Endothelial cell of umbilical vein (primary cell): ENCODE data around the gene PKD2. TPM values are rescaled to one million over a fixed set of nuclear protein-coding genes. Genes with fewer than 3 reads are reported as not detected.

ENCODE experiments used
- BruUV-seq: library from RNA; stranded (reverse); fragments of 400-500 nt; replicated peaks from 2 replicates; lab custom pipeline; 2021; lab: Mats Ljungman, UMichigan
- CTCF ChIA-PET: fragments of 300-600, 350-600 bp; sonication (Branson Sonifier 250); formaldehyde crosslinking; loops from one replicate; lab custom pipeline; 2021; ENCODE audit warnings: antibody characterized with exemption, inconsistent platforms; lab: Charles Lee
- POLR2A ChIA-PET: fragments of 300-600, 350-600 bp; sonication (Branson Sonifier 250); formaldehyde crosslinking; loops from one replicate; lab custom pipeline; 2021; ENCODE audit warnings: antibody characterized with exemption, inconsistent platforms; lab: Charles Lee
- DNase-seq: peaks from one replicate; pipeline ENCODE4 v3.0.0-alpha.2; 2011; ENCODE audit warnings: low read depth, low spot score
- FAIRE-seq: peaks from 2 replicates; lab custom pipeline; 2011; peaks lifted over from hg19 to GRCh38; lab: Jason Lieb, UNC
- H2AFZ ChIP-seq: 2 replicates; pipeline ENCODE4 v1.6.0; 2012; ENCODE audit warnings: low read depth, low read length, control low read depth, inconsistent platforms
- H3K27ac ChIP-seq: 2 replicates; pipeline ENCODE4 v1.5.1; 2011; ENCODE audit warnings: low read depth, mild to moderate bottlenecking, control low read depth, low read length, moderate library complexity; ENCODE audit not compliant: insufficient read depth
- H3K27me3 ChIP-seq, 2 experiments: 2 replicates each; pipeline versions ENCODE4 v1.6.0 to v1.6.1; 2011; ENCODE audit warnings: low read length in 2 of 2, mixed read lengths in 1 of 2; ENCODE audit not compliant: control insufficient read depth in 2 of 2, insufficient read depth in 2 of 2
- H3K36me3 ChIP-seq, 2 experiments: 2 replicates in 1 of 2; 3 replicates in 1 of 2; pipeline ENCODE4 v1.5.1; 2011; ENCODE audit warnings: low read length in 2 of 2, mild to moderate bottlenecking in 1 of 2, moderate library complexity in 1 of 2; ENCODE audit not compliant: control insufficient read depth in 2 of 2, insufficient read depth in 2 of 2; ENCODE audit errors: extremely low read depth in 1 of 2
- H3K4me1 ChIP-seq: 3 replicates; pipeline ENCODE4 v1.5.1; 2011; ENCODE audit warnings: mild to moderate bottlenecking, low read length; ENCODE audit not compliant: control insufficient read depth, insufficient read depth; ENCODE audit errors: extremely low read depth
- H3K4me2 ChIP-seq: 2 replicates; pipeline ENCODE4 v1.6.1; 2011; ENCODE audit warnings: low read length, control low read depth, mixed read lengths; ENCODE audit not compliant: insufficient read depth
- H3K4me3 ChIP-seq, 3 experiments: fragments of 200-600 bp in 1 of 3; sonication (generic), shearing (Covaris generic) in 1 of 3; replicated peaks in 1 of 3; 2 replicates each; pipeline ENCODE4 v1.5.1; 2011 to 2016; ENCODE audit warnings: control low read depth in 3 of 3, low read length in 3 of 3, mild to moderate bottlenecking in 2 of 3, inconsistent platforms in 1 of 3, low read depth in 1 of 3, moderate library complexity in 1 of 3; ENCODE audit not compliant: insufficient read depth in 1 of 3
- H3K79me2 ChIP-seq: 2 replicates; pipeline ENCODE4 v1.6.0; 2012; ENCODE audit warnings: low read length, inconsistent platforms; ENCODE audit not compliant: control insufficient read depth, insufficient read depth
- H3K9ac ChIP-seq: replicated peaks from 2 replicates; pipeline ENCODE3; 2011; ENCODE audit warnings: low read length, control low read depth; ENCODE audit not compliant: insufficient read depth; ENCODE audit errors: extremely low read depth
- H3K9me1 ChIP-seq: replicated peaks from 3 replicates; pipeline ENCODE4 v1.6.0; 2011; ENCODE audit warnings: mild to moderate bottlenecking, low read length; ENCODE audit not compliant: control insufficient read depth, insufficient read depth; ENCODE audit errors: extremely low read depth
- H3K9me3 ChIP-seq: replicated peaks from 2 replicates; pipeline ENCODE4 v1.5.1; 2012; ENCODE audit warnings: low read length, inconsistent platforms; ENCODE audit not compliant: control insufficient read depth, insufficient read depth
- H4K20me1 ChIP-seq: replicated peaks from 2 replicates; pipeline ENCODE3; 2011; ENCODE audit warnings: mild to moderate bottlenecking, low read length; ENCODE audit not compliant: control insufficient read depth, insufficient read depth; ENCODE audit errors: extremely low read depth
- CTCF ChIP-seq, 2 donors: IDR thresholded peaks; 1 replicate in 1 of 2; 2 replicates in 1 of 2; pipeline ENCODE4 v1.5.1; 2011; ENCODE audit warnings: low read length in 2 of 2, mild to moderate bottlenecking in 2 of 2, moderate library complexity in 2 of 2, control low read depth in 1 of 2, inconsistent platforms in 1 of 2, low read depth in 1 of 2; ENCODE audit not compliant: insufficient read depth in 1 of 2; ENCODE audit errors: extremely low read depth in 1 of 2
- EZH2 ChIP-seq: IDR thresholded peaks from 2 replicates; pipeline ENCODE4 v1.6.1; 2012; ENCODE audit warnings: borderline replicate concordance, low read depth, mild to moderate bottlenecking, moderate library complexity, low read length, inconsistent platforms; ENCODE audit not compliant: severe bottlenecking
- FOS ChIP-seq: IDR thresholded peaks from 2 replicates; pipeline ENCODE4 v1.6.1; 2011; ENCODE audit warnings: mild to moderate bottlenecking, low read length, moderate library complexity, borderline replicate concordance; ENCODE audit not compliant: insufficient read depth
- GATA2 ChIP-seq: IDR thresholded peaks from 2 replicates; pipeline ENCODE4 v1.7.0; 2011; ENCODE audit warnings: low read depth, mild to moderate bottlenecking, moderate library complexity, mixed read lengths, low read length; ENCODE audit not compliant: insufficient read length, insufficient read depth
- JUN ChIP-seq: IDR thresholded peaks from 2 replicates; pipeline ENCODE4 v1.6.1; 2011; ENCODE audit warnings: borderline replicate concordance, low read depth; ENCODE audit not compliant: insufficient read length, insufficient read depth
- MYC ChIP-seq: IDR thresholded peaks from one replicate; pipeline ENCODE4 v1.6.1; 2011; ENCODE audit warnings: mild to moderate bottlenecking, low read depth, low read length
- POLR2A ChIP-seq: IDR thresholded peaks from 2 replicates; pipeline ENCODE4 v1.6.1; 2012; ENCODE audit warnings: low read depth, mild to moderate bottlenecking, control low read depth, low read length
- POLR2AphosphoS5 ChIP-seq: IDR thresholded peaks from 2 replicates; pipeline ENCODE4 v1.6.1; 2012; ENCODE audit warnings: low read depth, mild to moderate bottlenecking, control low read depth, low read length, moderate library complexity; ENCODE audit not compliant: insufficient read depth
- dilution Hi-C: fragments of 300-500 bp; cut with MboI; formaldehyde crosslinking; loops from one replicate; pipeline ENCODE4 v1.15.0; 2019; ENCODE audit warnings: low sequenced_read_pairs; ENCODE audit not compliant: extremely low pct_ligation_motif_present
- intact Hi-C: fragments of 100-400 bp; cut with micrococcal nuclease; formaldehyde crosslinking; loops from one replicate; pipeline ENCODE4 v1.10.0; 2022
- polyA plus RNA-seq, 4 experiments: library from polyadenylated mRNA; depleted of rRNA in 3 of 4; stranded (reverse) in 3 of 4; unstranded in 1 of 4; fragments of >200 nt; gene quantifications; 2 replicates each; pipeline versions ENCODE4 v1.2.1 to v1.2.3, GENCODE V29; 2011 to 2012; ENCODE audit warnings: missing spikeins in 1 of 4
- total RNA-seq: library from RNA; stranded (reverse); gene quantifications from 2 replicates; pipeline ENCODE4 v1.2.3, GENCODE V29; 2021
- TF ChIP-seq, protein P1 (sequence below): IDR thresholded peaks from 2 replicates; pipeline ENCODE4 v1.6.1; 2011; ENCODE audit not compliant: insufficient read depth, insufficient read length

PKD2 gene
- total and polyA plus RNA-seq, 2 donors (not counting 3 experiments of a cell fraction or from before 2014, with no cell fraction given): 23.1 to 27.0 TPM

GRCh38 chr4:87965501-87965975 is 41.9 kb upstream of the PKD2 start:
- no peak for FAIRE-seq
- H3K4me2 ChIP-seq: no peak overlapping the region

More at GRCh38 chr4:87965501-87965975, 41.9 kb upstream of the PKD2 start:
- dilution Hi-C loops (no loop called here), intact Hi-C loops (no loop called here)
- H3K4me3 ChIP-seq: no peak overlapping the region
- ChIA-PET POLR2A (no interaction called here), CTCF (interaction anchor here (1.5 to 3.5 kb wide), 2 partner anchors 8 to 112 kb away, joined by 4 to 21 read pairs; no protein-coding TSS in a partner anchor)
- DNase-seq: no peak
- H3K4me1 ChIP-seq: no peaks in the 10 kb centered on the region
- no peak overlapping the region for H3K9ac ChIP-seq
- H3K79me2 ChIP-seq: no peaks in the 10 kb centered on the region
- H2AFZ ChIP-seq: no peak overlapping the region
- no peaks in the 10 kb centered on the region for H3K36me3 ChIP-seq
- BruUV-seq: no TSS peak
- no peaks in the 10 kb centered on the region for H3K9me3 ChIP-seq
- TF ChIP-seq POLR2AphosphoS5 (no peak), MYC (no peak), GATA2 (no peak), JUN (no peak), EZH2 (no peak), CTCF (IDR thresholded peaks at IDR 0.05; ENCODE audit: extremely low read depth in 1 of 2, insufficient read depth in 1 of 2, low read depth in 1 of 2, low read length in 2 of 2) (no peak), POLR2A (no peak), FOS (no peak)
- TF ChIP-seq, protein P1, sequence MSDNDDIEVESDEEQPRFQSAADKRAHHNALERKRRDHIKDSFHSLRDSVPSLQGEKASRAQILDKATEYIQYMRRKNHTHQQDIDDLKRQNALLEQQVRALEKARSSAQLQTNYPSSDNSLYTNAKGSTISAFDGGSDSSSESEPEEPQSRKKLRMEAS: no peak
- no peaks in the 10 kb centered on the region for H3K9me1 ChIP-seq
- H4K20me1 ChIP-seq: no peaks in the 10 kb centered on the region
- no peak overlapping the region for H3K27ac ChIP-seq
- no peaks in the 10 kb centered on the region for H3K27me3 ChIP-seq
